Kidney tubule cell (primary cell): ENCODE data around the gene ZNF594.
"Not testable (repeated sequence)": the region's sequence is repeated elsewhere in the genome, so short reads cannot be mapped to it uniquely, and the experiment has no call there.

Source experiments
- DNase-seq: peaks from one replicate; pipeline ENCODE4 v3.0.0-alpha.2; 2018; ENCODE audit warnings: low spot score

Gene ZNF594

GRCh38 chr17:5136580-5137412 lies 54.9 kb downstream of the ZNF594 start:
- not testable (repeated sequence) for DNase-seq

DNA sequence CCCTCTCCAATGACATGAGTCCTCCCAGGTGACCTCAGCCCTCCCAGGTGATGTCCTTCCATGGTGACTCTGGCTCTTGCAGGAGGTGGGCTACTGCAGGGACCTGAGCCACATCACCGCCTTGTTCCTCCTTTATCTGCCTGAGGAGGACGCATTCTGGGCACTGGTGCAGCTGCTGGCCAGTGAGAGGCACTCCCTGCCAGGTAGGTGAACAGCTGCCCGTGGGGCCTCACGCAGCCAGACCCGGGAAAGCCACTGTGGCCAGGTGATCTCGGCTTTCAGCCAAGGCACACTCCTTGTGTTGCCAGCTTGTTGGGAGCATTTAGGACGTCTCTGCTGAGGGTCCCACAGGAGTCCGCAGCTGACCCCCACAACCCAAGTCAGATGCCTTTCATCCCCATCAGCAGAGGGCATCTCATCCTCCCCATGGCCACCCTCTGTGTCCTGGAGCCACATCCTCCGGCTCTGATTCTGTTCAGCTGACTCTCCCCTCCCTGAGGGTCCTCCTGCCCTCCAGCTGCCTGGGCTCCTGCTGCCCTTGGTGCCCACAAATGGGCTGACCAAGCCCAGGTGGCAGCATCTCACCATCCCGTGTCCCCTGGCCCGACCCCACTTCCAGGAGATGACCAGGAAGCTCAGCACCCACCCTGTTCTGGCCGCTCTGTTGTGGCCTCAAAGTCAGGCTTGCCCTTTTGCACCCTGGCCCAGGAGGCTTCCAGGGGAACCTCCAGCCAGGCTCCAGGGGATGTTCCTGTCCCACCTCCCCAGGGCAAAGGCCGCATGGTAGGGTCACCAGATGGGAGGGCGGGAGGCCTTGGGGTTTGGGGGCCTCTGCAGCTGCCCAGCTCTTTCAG lies 55.7 kb downstream of the ZNF594 start:
- no peak for DNase-seq

GRCh38 chr17:5135131-5135712 lies 56.4 kb downstream of the ZNF594 start:
- not testable (repeated sequence) for DNase-seq

DNA sequence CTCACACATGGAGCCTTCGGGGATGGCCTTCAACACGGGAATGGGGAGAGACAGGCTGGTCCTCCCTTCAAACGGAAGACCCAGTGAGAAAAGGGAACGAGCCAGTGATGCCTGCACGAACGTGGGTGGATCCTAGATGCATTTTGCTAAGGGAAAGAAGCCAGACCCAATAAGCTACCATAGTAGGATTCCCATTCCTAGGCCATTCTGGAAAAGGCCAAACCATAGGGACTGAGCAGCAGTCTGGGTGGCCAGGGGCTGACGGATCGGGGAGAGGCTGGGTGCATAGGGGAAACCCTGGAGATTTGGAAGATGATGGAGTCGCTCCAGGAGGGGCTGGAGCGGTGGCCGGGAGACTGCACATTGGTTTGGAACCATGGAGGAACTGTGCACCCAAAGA lies 57.1 kb downstream of the ZNF594 start:
- not testable (repeated sequence) for DNase-seq

DNA sequence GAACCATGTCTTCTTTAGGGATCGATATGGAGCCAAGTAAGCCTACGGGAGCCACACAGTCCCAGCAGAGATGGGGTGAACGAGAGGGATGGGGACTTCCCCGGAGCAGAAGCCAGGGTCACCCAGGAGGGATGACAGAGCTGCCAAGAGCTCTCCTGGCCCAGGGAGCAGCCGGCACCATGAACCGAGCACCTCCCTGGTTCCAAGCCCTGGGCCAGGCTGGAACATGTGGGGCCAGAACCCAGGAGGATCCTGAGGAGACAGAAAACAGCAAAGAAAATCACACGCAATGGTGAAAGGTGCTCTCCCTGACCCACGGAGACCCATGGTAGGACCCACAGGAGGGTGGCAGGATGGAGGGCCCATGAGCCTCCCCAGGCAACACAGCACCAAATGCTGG lies 57.7 kb downstream of the ZNF594 start:
- DNase-seq = not testable (repeated sequence)

GRCh38 chr17:5133311-5133710 lies 58.4 kb downstream of the ZNF594 start:
- DNase-seq = no peak

DNA sequence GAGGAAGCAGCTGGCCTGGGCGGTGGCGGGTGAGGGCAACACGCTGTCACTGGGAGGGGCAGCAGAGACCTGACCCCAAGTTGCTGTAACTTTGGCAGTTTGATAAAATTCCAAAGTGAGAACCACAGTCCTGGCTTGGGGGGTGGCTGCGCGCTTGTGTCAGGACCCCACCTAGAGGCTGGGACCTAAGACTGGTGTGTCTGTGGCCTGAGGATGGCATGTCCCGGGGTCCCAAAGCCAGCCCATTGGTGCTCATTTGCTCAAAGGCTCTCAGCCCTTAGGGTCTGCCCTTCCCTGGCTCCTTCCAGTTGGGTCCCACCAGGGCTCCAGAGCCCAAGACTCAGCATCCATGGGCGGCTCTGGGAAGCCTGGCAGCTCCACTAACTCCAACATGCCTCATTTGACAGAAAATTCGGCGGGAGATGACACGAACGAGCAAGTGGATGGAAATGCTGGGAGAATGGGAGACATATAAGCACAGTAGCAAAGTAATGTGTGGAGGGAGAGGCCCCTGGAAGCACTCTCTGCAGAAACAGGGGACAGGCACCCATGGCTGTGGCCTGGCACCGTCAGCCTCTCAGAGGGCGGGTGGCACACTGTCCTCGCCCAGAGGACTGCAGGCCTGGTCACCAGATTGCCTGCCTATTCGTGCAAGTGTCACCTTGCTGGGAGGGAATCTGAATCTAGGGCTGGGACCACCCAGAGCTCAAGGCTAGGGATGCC lies 59.0 kb downstream of the ZNF594 start:
- not testable (repeated sequence) for DNase-seq

DNA sequence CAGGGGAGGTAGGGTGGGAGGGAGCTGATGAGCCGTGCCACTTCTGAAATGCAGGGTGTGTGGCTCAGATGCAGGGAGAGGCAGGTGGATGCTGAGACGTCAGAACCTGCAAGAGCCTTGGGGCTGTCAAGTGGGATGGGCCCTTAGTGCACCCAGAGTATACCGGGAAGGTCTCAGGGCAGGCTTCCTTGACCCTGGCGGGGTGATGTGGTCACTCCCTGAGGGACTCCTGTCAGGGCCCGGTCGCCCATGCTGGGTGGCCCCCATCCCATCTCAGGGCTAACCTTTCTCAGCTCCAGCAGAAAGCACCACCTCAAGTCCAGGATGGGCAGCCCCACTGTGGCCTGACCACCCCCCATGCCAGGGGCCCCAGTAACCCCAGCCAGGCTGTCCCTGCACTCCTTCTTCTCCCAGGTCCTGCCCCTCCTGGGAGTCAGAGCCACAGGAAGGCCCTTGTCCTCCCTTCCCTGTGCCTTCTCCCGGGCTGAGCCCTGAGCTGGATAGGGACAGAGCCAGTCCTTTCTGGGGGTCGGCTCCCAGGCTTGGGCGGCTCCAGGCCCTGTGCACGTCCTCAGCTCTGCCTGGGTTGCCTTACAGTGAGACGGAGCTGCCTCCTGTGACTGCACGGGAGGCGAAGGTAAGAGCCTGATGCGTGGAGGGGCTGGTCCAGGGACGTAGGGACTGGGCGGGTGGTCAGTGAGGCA lies 59.7 kb downstream of the ZNF594 start:
- DNase-seq = not testable (repeated sequence)

- no peak for DNase-seq
Observed at GRCh38 chr17:5131146-5131715, 60.4 kb downstream of the ZNF594 start.

GRCh38 chr17:5130687-5131086 lies 61.0 kb downstream of the ZNF594 start:
- not testable (repeated sequence) for DNase-seq

- not testable (repeated sequence) for DNase-seq
Observed at GRCh38 chr17:5130261-5130660, 61.4 kb downstream of the ZNF594 start.

DNA sequence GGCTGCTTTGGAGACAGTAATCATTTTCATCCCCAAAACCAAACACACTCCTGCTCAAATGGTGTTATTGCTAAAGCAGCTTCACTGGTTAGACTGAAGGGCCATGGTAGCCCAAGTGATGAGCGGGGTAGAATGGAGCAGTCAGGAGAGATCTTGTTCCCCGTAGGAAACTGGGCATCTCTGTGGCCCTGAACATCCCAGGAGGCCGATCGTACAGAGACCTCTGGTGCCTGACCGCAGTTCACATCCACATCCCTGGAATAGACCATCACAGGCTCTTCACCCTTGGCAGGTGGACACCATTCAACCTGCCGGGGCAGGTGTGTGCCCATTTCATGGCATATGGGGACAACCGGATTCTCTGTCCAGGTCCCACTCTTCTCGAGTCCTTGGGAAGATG lies 61.9 kb downstream of the ZNF594 start:
- DNase-seq = not testable (repeated sequence)
